ENCODE data around the gene RBMS3. TPM values are rescaled to one million over a fixed set of nuclear protein-coding genes. Genes with fewer than 3 reads are reported as not detected.

RBMS3 gene
- total and polyA plus RNA-seq, 2 experiments from 2014 or later, result 3.2 to 7.4 TPM

DNA sequence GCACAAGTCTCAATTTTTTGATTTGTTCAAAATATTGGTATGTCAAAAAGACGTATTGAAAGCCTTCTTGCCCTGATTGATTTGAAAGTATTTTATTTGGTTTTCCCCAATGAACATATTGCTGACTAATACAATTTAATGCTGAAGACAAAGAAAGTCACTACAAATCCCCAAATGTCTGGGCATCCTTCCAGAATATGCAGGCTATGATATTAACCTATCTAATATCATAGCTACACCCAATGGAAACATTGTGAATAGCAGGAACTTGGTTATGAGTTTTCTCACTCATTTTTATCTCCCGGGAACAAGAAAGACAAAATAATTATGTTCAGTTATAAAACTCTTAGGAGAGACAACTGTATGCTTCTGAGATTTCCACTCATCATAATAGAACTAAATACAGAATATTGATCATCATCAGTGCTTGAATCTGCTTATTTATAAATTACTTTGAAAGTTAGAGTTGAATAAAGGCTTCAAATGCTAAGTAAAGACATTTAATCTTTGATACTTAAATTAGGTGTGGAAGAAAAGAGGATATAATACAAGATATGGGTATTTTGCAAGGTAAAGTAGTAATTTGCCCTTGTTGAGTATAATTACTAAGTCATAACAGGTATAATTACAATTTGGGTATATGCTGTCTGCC lies 483.9 kb downstream of the RBMS3 start:
- Histone ChIP-seq H3K36me3 (ENCODE audit: insufficient read depth) (no peaks in the 10 kb centered on the region), H3K27me3 (ENCODE audit: insufficient read depth) (no peaks in the 10 kb centered on the region), H3K27ac (ENCODE audit: low read depth) (no peak overlapping the region), H3K4me1 (ENCODE audit: insufficient read depth) (peaks cover 7% of the 10 kb centered on the region), H2AFZ (no peak overlapping the region), H3K9me2 (ENCODE audit: insufficient read depth) (0 out of 2 replicates have a peak, but pooled peaks cover 6% of the 10 kb centered on the region), H3F3A (replicated peaks; ENCODE audit: low read depth) (no peaks in the 10 kb centered on the region), H3K4me2 (no peak overlapping the region), H3K4me3 (no peak overlapping the region), H4K20me1 (replicated peaks; ENCODE audit: insufficient read depth) (no peaks in the 10 kb centered on the region), H3K79me2 (replicated peaks; ENCODE audit: insufficient read depth) (no peaks in the 10 kb centered on the region)
- H3K27me3 Mint-ChIP-seq (ENCODE audit: insufficient read depth, low read depth, poor library complexity), result no peaks in the 10 kb centered on the region
- no peaks in the 10 kb centered on the region for H3K9me3 Mint-ChIP-seq
- DNase-seq (ENCODE audit: low spot score) (no peak), ATAC-seq (no peak)
- H3K36me3 Mint-ChIP-seq (ENCODE audit: low read depth), result no peaks in the 10 kb centered on the region
- H3K4me1 Mint-ChIP-seq, result peaks cover 7% of the 10 kb centered on the region
- TF ChIP-seq CREB1 (CRISPR knock-in tag; IDR thresholded peaks at IDR 0.05; ENCODE audit: low read depth) (no peak), ZNF331 (CRISPR knock-in tag; IDR thresholded peaks at IDR 0.05; ENCODE audit: low read depth) (no peak), ZNF114 (CRISPR knock-in tag; IDR thresholded peaks at IDR 0.05) (no peak), NANOG (IDR thresholded peaks at IDR 0.05; ENCODE audit: borderline replicate concordance) (no peak), EZH2 (IDR thresholded peaks at IDR 0.05; ENCODE audit: low read depth, unreplicated experiment) (no peak), STAT1 (IDR thresholded peaks at IDR 0.05; ENCODE audit: unreplicated experiment) (no peak), JUNB (IDR thresholded peaks at IDR 0.05; ENCODE audit: unreplicated experiment) (no peak), EZH2phosphoT487 (IDR thresholded peaks at IDR 0.05; ENCODE audit: unreplicated experiment) (no peak), POLR2AphosphoS5 (IDR thresholded peaks at IDR 0.05; ENCODE audit: low read depth) (no peak)
- TF ChIP-seq, protein P1, sequence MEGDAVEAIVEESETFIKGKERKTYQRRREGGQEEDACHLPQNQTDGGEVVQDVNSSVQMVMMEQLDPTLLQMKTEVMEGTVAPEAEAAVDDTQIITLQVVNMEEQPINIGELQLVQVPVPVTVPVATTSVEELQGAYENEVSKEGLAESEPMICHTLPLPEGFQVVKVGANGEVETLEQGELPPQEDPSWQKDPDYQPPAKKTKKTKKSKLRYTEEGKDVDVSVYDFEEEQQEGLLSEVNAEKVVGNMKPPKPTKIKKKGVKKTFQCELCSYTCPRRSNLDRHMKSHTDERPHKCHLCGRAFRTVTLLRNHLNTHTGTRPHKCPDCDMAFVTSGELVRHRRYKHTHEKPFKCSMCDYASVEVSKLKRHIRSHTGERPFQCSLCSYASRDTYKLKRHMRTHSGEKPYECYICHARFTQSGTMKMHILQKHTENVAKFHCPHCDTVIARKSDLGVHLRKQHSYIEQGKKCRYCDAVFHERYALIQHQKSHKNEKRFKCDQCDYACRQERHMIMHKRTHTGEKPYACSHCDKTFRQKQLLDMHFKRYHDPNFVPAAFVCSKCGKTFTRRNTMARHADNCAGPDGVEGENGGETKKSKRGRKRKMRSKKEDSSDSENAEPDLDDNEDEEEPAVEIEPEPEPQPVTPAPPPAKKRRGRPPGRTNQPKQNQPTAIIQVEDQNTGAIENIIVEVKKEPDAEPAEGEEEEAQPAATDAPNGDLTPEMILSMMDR (conservative IDR thresholded peaks at IDR 0.05; ENCODE audit: low read depth in 2 of 2), result no peak; a peak in 1 of 4 replicates
- TF ChIP-seq, protein P2, sequence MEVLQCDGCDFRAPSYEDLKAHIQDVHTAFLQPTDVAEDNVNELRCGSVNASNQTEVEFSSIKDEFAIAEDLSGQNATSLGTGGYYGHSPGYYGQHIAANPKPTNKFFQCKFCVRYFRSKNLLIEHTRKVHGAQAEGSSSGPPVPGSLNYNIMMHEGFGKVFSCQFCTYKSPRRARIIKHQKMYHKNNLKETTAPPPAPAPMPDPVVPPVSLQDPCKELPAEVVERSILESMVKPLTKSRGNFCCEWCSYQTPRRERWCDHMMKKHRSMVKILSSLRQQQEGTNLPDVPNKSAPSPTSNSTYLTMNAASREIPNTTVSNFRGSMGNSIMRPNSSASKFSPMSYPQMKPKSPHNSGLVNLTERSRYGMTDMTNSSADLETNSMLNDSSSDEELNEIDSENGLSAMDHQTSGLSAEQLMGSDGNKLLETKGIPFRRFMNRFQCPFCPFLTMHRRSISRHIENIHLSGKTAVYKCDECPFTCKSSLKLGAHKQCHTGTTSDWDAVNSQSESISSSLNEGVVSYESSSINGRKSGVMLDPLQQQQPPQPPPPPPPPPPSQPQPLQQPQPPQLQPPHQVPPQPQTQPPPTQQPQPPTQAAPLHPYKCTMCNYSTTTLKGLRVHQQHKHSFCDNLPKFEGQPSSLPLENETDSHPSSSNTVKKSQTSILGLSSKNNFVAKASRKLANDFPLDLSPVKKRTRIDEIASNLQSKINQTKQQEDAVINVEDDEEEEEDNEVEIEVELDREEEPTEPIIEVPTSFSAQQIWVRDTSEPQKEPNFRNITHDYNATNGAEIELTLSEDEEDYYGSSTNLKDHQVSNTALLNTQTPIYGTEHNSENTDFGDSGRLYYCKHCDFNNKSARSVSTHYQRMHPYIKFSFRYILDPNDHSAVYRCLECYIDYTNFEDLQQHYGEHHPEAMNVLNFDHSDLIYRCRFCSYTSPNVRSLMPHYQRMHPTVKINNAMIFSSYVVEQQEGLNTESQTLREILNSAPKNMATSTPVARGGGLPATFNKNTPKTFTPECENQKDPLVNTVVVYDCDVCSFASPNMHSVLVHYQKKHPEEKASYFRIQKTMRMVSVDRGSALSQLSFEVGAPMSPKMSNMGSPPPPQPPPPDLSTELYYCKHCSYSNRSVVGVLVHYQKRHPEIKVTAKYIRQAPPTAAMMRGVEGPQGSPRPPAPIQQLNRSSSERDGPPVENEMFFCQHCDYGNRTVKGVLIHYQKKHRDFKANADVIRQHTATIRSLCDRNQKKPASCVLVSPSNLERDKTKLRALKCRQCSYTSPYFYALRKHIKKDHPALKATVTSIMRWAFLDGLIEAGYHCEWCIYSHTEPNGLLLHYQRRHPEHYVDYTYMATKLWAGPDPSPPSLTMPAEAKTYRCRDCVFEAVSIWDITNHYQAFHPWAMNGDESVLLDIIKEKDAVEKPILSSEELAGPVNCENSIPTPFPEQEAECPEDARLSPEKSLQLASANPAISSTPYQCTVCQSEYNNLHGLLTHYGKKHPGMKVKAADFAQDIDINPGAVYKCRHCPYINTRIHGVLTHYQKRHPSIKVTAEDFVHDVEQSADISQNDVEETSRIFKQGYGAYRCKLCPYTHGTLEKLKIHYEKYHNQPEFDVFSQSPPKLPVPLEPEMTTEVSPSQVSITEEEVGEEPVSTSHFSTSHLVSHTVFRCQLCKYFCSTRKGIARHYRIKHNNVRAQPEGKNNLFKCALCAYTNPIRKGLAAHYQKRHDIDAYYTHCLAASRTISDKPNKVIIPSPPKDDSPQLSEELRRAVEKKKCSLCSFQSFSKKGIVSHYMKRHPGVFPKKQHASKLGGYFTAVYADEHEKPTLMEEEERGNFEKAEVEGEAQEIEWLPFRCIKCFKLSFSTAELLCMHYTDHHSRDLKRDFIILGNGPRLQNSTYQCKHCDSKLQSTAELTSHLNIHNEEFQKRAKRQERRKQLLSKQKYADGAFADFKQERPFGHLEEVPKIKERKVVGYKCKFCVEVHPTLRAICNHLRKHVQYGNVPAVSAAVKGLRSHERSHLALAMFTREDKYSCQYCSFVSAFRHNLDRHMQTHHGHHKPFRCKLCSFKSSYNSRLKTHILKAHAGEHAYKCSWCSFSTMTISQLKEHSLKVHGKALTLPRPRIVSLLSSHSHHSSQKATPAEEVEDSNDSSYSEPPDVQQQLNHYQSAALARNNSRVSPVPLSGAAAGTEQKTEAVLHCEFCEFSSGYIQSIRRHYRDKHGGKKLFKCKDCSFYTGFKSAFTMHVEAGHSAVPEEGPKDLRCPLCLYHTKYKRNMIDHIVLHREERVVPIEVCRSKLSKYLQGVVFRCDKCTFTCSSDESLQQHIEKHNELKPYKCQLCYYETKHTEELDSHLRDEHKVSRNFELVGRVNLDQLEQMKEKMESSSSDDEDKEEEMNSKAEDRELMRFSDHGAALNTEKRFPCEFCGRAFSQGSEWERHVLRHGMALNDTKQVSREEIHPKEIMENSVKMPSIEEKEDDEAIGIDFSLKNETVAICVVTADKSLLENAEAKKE (CRISPR knock-in tag; IDR thresholded peaks at IDR 0.05), result no peak
- TF ChIP-seq, protein P3, sequence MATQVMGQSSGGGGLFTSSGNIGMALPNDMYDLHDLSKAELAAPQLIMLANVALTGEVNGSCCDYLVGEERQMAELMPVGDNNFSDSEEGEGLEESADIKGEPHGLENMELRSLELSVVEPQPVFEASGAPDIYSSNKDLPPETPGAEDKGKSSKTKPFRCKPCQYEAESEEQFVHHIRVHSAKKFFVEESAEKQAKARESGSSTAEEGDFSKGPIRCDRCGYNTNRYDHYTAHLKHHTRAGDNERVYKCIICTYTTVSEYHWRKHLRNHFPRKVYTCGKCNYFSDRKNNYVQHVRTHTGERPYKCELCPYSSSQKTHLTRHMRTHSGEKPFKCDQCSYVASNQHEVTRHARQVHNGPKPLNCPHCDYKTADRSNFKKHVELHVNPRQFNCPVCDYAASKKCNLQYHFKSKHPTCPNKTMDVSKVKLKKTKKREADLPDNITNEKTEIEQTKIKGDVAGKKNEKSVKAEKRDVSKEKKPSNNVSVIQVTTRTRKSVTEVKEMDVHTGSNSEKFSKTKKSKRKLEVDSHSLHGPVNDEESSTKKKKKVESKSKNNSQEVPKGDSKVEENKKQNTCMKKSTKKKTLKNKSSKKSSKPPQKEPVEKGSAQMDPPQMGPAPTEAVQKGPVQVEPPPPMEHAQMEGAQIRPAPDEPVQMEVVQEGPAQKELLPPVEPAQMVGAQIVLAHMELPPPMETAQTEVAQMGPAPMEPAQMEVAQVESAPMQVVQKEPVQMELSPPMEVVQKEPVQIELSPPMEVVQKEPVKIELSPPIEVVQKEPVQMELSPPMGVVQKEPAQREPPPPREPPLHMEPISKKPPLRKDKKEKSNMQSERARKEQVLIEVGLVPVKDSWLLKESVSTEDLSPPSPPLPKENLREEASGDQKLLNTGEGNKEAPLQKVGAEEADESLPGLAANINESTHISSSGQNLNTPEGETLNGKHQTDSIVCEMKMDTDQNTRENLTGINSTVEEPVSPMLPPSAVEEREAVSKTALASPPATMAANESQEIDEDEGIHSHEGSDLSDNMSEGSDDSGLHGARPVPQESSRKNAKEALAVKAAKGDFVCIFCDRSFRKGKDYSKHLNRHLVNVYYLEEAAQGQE (IDR thresholded peaks at IDR 0.05; ENCODE audit: unreplicated experiment), result no peak
- TF ChIP-seq, protein P4, sequence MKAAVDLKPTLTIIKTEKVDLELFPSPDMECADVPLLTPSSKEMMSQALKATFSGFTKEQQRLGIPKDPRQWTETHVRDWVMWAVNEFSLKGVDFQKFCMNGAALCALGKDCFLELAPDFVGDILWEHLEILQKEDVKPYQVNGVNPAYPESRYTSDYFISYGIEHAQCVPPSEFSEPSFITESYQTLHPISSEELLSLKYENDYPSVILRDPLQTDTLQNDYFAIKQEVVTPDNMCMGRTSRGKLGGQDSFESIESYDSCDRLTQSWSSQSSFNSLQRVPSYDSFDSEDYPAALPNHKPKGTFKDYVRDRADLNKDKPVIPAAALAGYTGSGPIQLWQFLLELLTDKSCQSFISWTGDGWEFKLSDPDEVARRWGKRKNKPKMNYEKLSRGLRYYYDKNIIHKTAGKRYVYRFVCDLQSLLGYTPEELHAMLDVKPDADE (IDR thresholded peaks at IDR 0.05), result no peak
- no peak overlapping the region for H3K4me3 Mint-ChIP-seq
- H3K27ac Mint-ChIP-seq, result no peak overlapping the region
